Measurements from ENCODE around the gene RNF182. TPM values are rescaled to one million over a fixed set of nuclear protein-coding genes. Genes with fewer than 3 reads are reported as not detected.

Gene RNF182
- total RNA-seq, 1 experiment from 2014 or later: 3.7 TPM

DNA sequence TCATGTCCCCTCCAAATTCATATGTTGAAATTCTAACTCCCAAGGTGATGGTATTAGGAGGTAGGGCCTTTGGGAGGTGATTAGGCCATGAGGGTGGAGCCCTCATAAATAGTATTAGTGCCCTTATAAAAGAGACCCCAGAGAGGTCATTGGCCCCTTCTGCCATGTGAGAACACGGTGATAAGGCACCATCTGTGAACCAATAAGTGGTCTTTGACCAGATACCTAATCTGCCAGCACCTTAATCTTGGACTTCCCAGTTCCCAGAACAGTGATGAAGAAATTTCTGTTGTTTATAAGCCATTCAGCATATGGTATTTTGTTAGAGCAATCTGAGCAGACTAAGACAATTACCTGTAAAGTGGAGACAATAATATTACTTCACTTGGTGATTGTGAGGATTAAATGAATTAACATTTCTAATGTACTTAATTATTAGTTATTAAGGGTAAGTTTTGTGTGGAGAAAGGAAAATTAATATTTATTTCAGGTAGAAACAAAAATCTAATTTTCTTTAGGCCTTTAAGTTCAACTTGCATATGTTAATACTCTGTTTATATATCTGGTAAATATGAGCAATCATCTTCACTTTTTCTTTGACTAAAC lies 7.1 kb downstream of the RNF182 start:
- no peak overlapping the region for H2AK5ac ChIP-seq (ENCODE audit: insufficient read length, low read length)
- no peaks in the 10 kb centered on the region for H3K79me2 ChIP-seq (ENCODE audit: insufficient read depth, low read length)
- H3K27ac ChIP-seq (ENCODE audit: insufficient read length, low read depth, low read length): no peak overlapping the region
- no peak overlapping the region for H3K23ac ChIP-seq (ENCODE audit: insufficient read length, low read depth, low read length)
- no peak overlapping the region for H3T11ph ChIP-seq (ENCODE audit: low read length)
- no peak overlapping the region for H2BK12ac ChIP-seq (ENCODE audit: insufficient read length, low read depth, low read length)
- no peak overlapping the region for H2BK20ac ChIP-seq (ENCODE audit: low read depth, low read length, poor library complexity, severe bottlenecking)
- no peak overlapping the region for H3K27ac Mint-ChIP-seq
- no CpG with 5 or more reads among the region's 1 CpG for WGBS (ENCODE audit: extremely low coverage, insufficient read length, low lambda C conversion rate)
- no peaks in the 10 kb centered on the region for H4K20me1 ChIP-seq (ENCODE audit: control insufficient read depth, insufficient read depth, insufficient read length)
- no peak overlapping the region for H2BK15ac ChIP-seq (ENCODE audit: low read depth, low read length)
- H4K5ac ChIP-seq (ENCODE audit: insufficient read length, low read depth, low read length): no peak overlapping the region
- H3K4me2 ChIP-seq (ENCODE audit: insufficient read depth, insufficient read length, low read length): no peak overlapping the region
- H3K4me1 Mint-ChIP-seq: peaks cover 18 to 32% of the 10 kb centered on the region in 2 experiments
- H3K4me1 ChIP-seq (ENCODE audit: insufficient read depth, low read length): no peaks in the 10 kb centered on the region; the same call in 1 of the 2 replicates
- H3K27me3 Mint-ChIP-seq (ENCODE audit: low read depth): peaks cover 11% of the 10 kb centered on the region
- TF ChIP-seq CTCF (conservative IDR thresholded peaks at IDR 0.05): no peak
- H3K23me2 ChIP-seq (ENCODE audit: insufficient read length, low read depth, low read length, poor library complexity, severe bottlenecking): no peaks in the 10 kb centered on the region
- no peaks in the 10 kb centered on the region for H3K9me3 ChIP-seq (ENCODE audit: control insufficient read depth, low read depth, low read length)
- H3K14ac ChIP-seq (ENCODE audit: insufficient read depth, low read length): no peak overlapping the region
- H3K79me1 ChIP-seq (ENCODE audit: insufficient read depth, low read depth, low read length, poor library complexity, severe bottlenecking): no peaks in the 10 kb centered on the region
- no peak overlapping the region for H3K4me3 Mint-ChIP-seq
- no peak overlapping the region for H2AFZ ChIP-seq (ENCODE audit: low read length)
- H3K27me3 ChIP-seq (ENCODE audit: insufficient read depth, low read length): no peaks in the 10 kb centered on the region
- no peak overlapping the region for H3K9ac ChIP-seq (ENCODE audit: extremely low read depth, insufficient read length, low read length)
- H3K56ac ChIP-seq (ENCODE audit: insufficient read length, low read depth, low read length): no peak overlapping the region
- H3K18ac ChIP-seq (ENCODE audit: insufficient read length, low read depth, low read length): no peak overlapping the region
- H4K91ac ChIP-seq (ENCODE audit: insufficient read length, low read depth, low read length): no peak overlapping the region
- H2BK120ac ChIP-seq (ENCODE audit: low read depth, low read length, poor library complexity, severe bottlenecking): no peak overlapping the region
- H3K4ac ChIP-seq (ENCODE audit: low read depth, low read length): no peak overlapping the region
- DNase-seq: no peak
- H3K36me3 Mint-ChIP-seq (ENCODE audit: insufficient read depth in 1 of 3, low read depth in 3 of 3): peaks cover 0 to 6% (median 0%) of the 10 kb centered on the region in 3 experiments; a peak in 2 of 7 replicates
- no peak overlapping the region for H2BK5ac ChIP-seq (ENCODE audit: insufficient read length, low read length)
- no peak overlapping the region for H4K8ac ChIP-seq (replicated peaks; ENCODE audit: insufficient read length, low read depth, low read length)
- no peaks in the 10 kb centered on the region for H3K9me3 Mint-ChIP-seq
